GM23248 (cell line): ENCODE measurements around the gene CNOT1.

Source experiments
- EZH2 ChIP-seq: fragments of 200-600 bp; sonication (generic); IDR thresholded peaks from 2 replicates; pipeline ENCODE4 v1.6.1; 2018; ENCODE audit warnings: antibody characterized with exemption, mild to moderate bottlenecking; ENCODE audit not compliant: insufficient read depth, poor library complexity, severe bottlenecking
- EZH2phosphoT487 ChIP-seq: fragments of 200-600 bp; sonication (generic); IDR thresholded peaks from 2 replicates; pipeline ENCODE4 v1.6.1; 2018; ENCODE audit warnings: antibody characterized with exemption, moderate library complexity, mild to moderate bottlenecking, low read depth; ENCODE audit not compliant: insufficient read depth

GRCh38 chr16:58478427-58478826 is 151.2 kb downstream of the CNOT1 start:
- TF ChIP-seq EZH2phosphoT487: no peak
- no peak for TF ChIP-seq EZH2
